K562 (cell line): ENCODE data around the gene SLC30A7. TPM values are rescaled to one million over a fixed set of nuclear protein-coding genes. Genes with fewer than 3 reads are reported as not detected.
A peak's percentile ranks its signal among the peaks of the same experiment; 100 is the strongest.

Source experiments
- ATAC-seq: fragments of 200-7000 bp; cut with Tn5 transposase; 3 replicates; pipeline ENCODE4 v1.9.1; 2020; ENCODE audit warnings: moderate library complexity
- BruUV-seq: library from RNA; stranded (reverse); fragments of 400-500 nt; replicated peaks from 2 replicates; lab custom pipeline; 2021; lab: Mats Ljungman, UMichigan
- CTCF ChIA-PET: fragments of 300-600 bp; formaldehyde crosslinking; extraction: SDS; loops from one replicate; lab custom pipeline; 2021; ENCODE audit warnings: low intra/inter-chr PET ratio; lab: Yijun Ruan, JAX
- POLR2A ChIA-PET: fragments of 300-600, 350-650 bp; sonication (Branson Sonifier 250); formaldehyde crosslinking; extraction: SDS; loops from one replicate; lab custom pipeline; 2021; ENCODE audit warnings: antibody characterized with exemption, inconsistent platforms; lab: Yijun Ruan, JAX
- DNase-seq, 4 experiments: peaks; one replicate each; pipeline versions ENCODE4 v3.0.0 to v3.0.0-alpha.2; 2011 to 2018; ENCODE audit warnings: low spot score in 3 of 4, mixed read lengths in 3 of 4; ENCODE audit errors: extremely low read depth in 1 of 4
- FAIRE-seq: peaks from 2 replicates; lab custom pipeline; 2011; peaks lifted over from hg19 to GRCh38; lab: Jason Lieb, UNC
- H2AFZ ChIP-seq: 2 replicates; pipeline ENCODE4 v1.6.0; 2011; ENCODE audit warnings: low read depth, low read length, control low read depth, inconsistent platforms
- H3K27ac ChIP-seq: fragments of 200-600 bp; 3 replicates; pipeline ENCODE4 v1.8.0; 2011; ENCODE audit warnings: low read depth, mild to moderate bottlenecking, control low read depth, inconsistent platforms, low read length, moderate library complexity, mixed read lengths; ENCODE audit errors: extremely low read depth
- H3K27me3 ChIP-seq, 2 experiments: fragments of 300-600 bp in 1 of 2; 2 replicates in 1 of 2; 3 replicates in 1 of 2; pipeline versions ENCODE4 v1.6.0 to v1.8.0; 2011; ENCODE audit warnings: inconsistent platforms in 2 of 2, low read length in 2 of 2, mild to moderate bottlenecking in 1 of 2, mixed read lengths in 1 of 2, moderate library complexity in 1 of 2; ENCODE audit not compliant: control insufficient read depth in 2 of 2, insufficient read depth in 2 of 2
- H3K36me3 ChIP-seq: fragments of 300-600 bp; 3 replicates; pipeline ENCODE4 v1.8.0; 2011; ENCODE audit warnings: mild to moderate bottlenecking, low read length, inconsistent platforms; ENCODE audit not compliant: control insufficient read depth, insufficient read depth
- H3K4me1 ChIP-seq, 2 experiments: fragments of 200-600 bp in 1 of 2; replicated peaks in 1 of 2; 2 replicates in 1 of 2; 3 replicates in 1 of 2; pipeline versions ENCODE4 v1.5.1 to v1.8.0; 2011; ENCODE audit warnings: inconsistent platforms in 2 of 2, low read length in 2 of 2, mild to moderate bottlenecking in 1 of 2, mixed read lengths in 1 of 2, moderate library complexity in 1 of 2; ENCODE audit not compliant: control insufficient read depth in 2 of 2, insufficient read depth in 2 of 2
- H3K4me2 ChIP-seq: 2 replicates; pipeline ENCODE4 v1.6.1; 2011; ENCODE audit warnings: low read length, control low read depth, inconsistent platforms, mixed read lengths; ENCODE audit not compliant: insufficient read depth
- H3K4me3 ChIP-seq: fragments of 200-600 bp; sonication (generic), shearing (Covaris generic); 2 replicates; pipeline ENCODE4 v1.5.1; 2016; ENCODE audit warnings: control low read depth, inconsistent platforms
- H3K79me2 ChIP-seq: fragments of 200-600 bp; 3 replicates; pipeline ENCODE4 v1.8.0; 2011; ENCODE audit warnings: low read length, inconsistent platforms; ENCODE audit not compliant: control insufficient read depth, insufficient read depth
- H3K9ac ChIP-seq, 2 experiments: 2 replicates each; pipeline versions ENCODE4 v1.6.0 to v1.6.1; 2011; ENCODE audit warnings: low read depth in 2 of 2, low read length in 2 of 2, control low read depth in 1 of 2, inconsistent platforms in 1 of 2, mild to moderate bottlenecking in 1 of 2, mixed read lengths in 1 of 2; ENCODE audit not compliant: insufficient read depth in 1 of 2
- H3K9me1 ChIP-seq: one replicate; pipeline ENCODE4 v1.6.0; 2011; ENCODE audit warnings: inconsistent platforms, mild to moderate bottlenecking, low read length, moderate library complexity; ENCODE audit not compliant: control insufficient read depth, insufficient read depth
- H3K9me3 ChIP-seq: replicated peaks from 2 replicates; pipeline ENCODE4 v1.5.1; 2011; ENCODE audit warnings: low read depth, low read length, inconsistent platforms; ENCODE audit not compliant: control insufficient read depth, insufficient read depth
- H4K20me1 ChIP-seq: replicated peaks from 2 replicates; pipeline ENCODE4 v1.6.1; 2011; ENCODE audit warnings: low read length, inconsistent platforms, mixed read lengths; ENCODE audit not compliant: control insufficient read depth, insufficient read depth
- ATF3 ChIP-seq, 2 experiments: fragments of 450-650 bp in 1 of 2; sonication (generic) in 1 of 2; formaldehyde crosslinking in 1 of 2; IDR thresholded peaks in 1 of 2; conservative IDR thresholded peaks in 1 of 2; 2 replicates each; pipeline versions ENCODE4 v1.6.1 to v1.8.1; 2016 to 2023; ENCODE audit warnings: mild to moderate bottlenecking in 2 of 2, moderate library complexity in 2 of 2, inconsistent platforms in 1 of 2, missing genetic modification reagents in 1 of 2
- CBFA2T3 ChIP-seq: fragments of 450-650 bp; IDR thresholded peaks from 2 replicates; pipeline ENCODE4 v1.6.1; 2017
- CTCF ChIP-seq, 3 experiments: IDR thresholded peaks in 2 of 3; conservative IDR thresholded peaks in 1 of 3; 2 replicates each; pipeline ENCODE4 v1.5.1; 2011 to 2012; ENCODE audit warnings: low read length in 3 of 3, mild to moderate bottlenecking in 3 of 3, control low read depth in 2 of 3, improper control_type of control experiment in 1 of 3, inconsistent platforms in 1 of 3, low read depth in 1 of 3, mixed read lengths in 1 of 3, moderate library complexity in 1 of 3; ENCODE audit not compliant: insufficient read depth in 2 of 3
- FOSL1 ChIP-seq: fragments of 200-800 bp; sonication (Bioruptor generic); conservative IDR thresholded peaks from 2 replicates; pipeline ENCODE4 v1.6.1; 2016; ENCODE audit warnings: missing genetic modification characterization, missing compliant biosample characterization
- HOMEZ ChIP-seq: fragments of 250-450 bp; sonication (Bioruptor Pico); IDR thresholded peaks from 2 replicates; pipeline ENCODE4 v1.4.0; 2020; ENCODE audit warnings: mild to moderate bottlenecking, moderate library complexity
- JUND ChIP-seq, 2 experiments: IDR thresholded peaks; 2 replicates in 1 of 2; 3 replicates in 1 of 2; pipeline ENCODE4 v1.6.1; 2011; ENCODE audit warnings: borderline replicate concordance in 2 of 2, low read depth in 2 of 2, low read length in 2 of 2, improper control_type of control experiment in 1 of 2, missing biosample characterization in 1 of 2, missing genetic modification characterization in 1 of 2, missing genetic modification reagents in 1 of 2
- KDM1A ChIP-seq, 2 experiments: fragments of 450-650 bp; IDR thresholded peaks; 2 replicates each; pipeline ENCODE4 v1.6.1; 2016; ENCODE audit warnings: mild to moderate bottlenecking in 2 of 2
- MNT ChIP-seq, 2 experiments: fragments of 450-650 bp; conservative IDR thresholded peaks; 2 replicates each; pipeline ENCODE4 v1.6.1; 2017; ENCODE audit warnings: mild to moderate bottlenecking in 2 of 2, moderate library complexity in 2 of 2
- NCOA4 ChIP-seq: fragments of 450-650 bp; IDR thresholded peaks from 2 replicates; pipeline ENCODE4 v1.6.1; 2018; ENCODE audit warnings: mild to moderate bottlenecking; ENCODE audit not compliant: partially characterized antibody
- PCBP2 ChIP-seq: fragments of 200-400 bp; formaldehyde crosslinking; IDR thresholded peaks from 2 replicates; pipeline ENCODE4 v1.6.1; 2018; ENCODE audit warnings: low read length, low read depth, mild to moderate bottlenecking, moderate library complexity; ENCODE audit not compliant: poor library complexity, severe bottlenecking
- RAD21 ChIP-seq, 2 experiments: fragments of 250-450 bp in 1 of 2; fragments of 450-650 bp in 1 of 2; sonication (Bioruptor Pico) in 1 of 2; formaldehyde crosslinking in 1 of 2; IDR thresholded peaks in 1 of 2; conservative IDR thresholded peaks in 1 of 2; 2 replicates each; pipeline versions ENCODE4 v1.4.0 to v1.8.0; 2020 to 2022; ENCODE audit warnings: mild to moderate bottlenecking in 2 of 2, moderate library complexity in 1 of 2
- RHOXF2B ChIP-seq: fragments of 250-450 bp; sonication (Bioruptor Pico); conservative IDR thresholded peaks from 2 replicates; pipeline ENCODE4 v1.5.1; 2021
- TCF3 ChIP-seq: sonication (generic); formaldehyde crosslinking; IDR thresholded peaks from 2 replicates; pipeline ENCODE4 v1.4.0; 2020; ENCODE audit warnings: mild to moderate bottlenecking, missing genetic modification reagents
- ZNF121 ChIP-seq: sonication (generic); formaldehyde crosslinking; conservative IDR thresholded peaks from 2 replicates; pipeline ENCODE4 v1.8.0; 2022; ENCODE audit warnings: missing genetic modification reagents
- WGBS: fragments of 100-300 bp; shearing (Covaris generic); methylation state at CpG from one replicate; pipeline ENCODE4 v1.1.6; 2016; ENCODE audit warnings: low coverage, mixed read lengths; ENCODE audit not compliant: insufficient coverage; ENCODE audit errors: missing lambda C conversion rate; 5-methylcytosine and 5-hydroxymethylcytosine counted together
- in situ Hi-C: fragments of 300-500 bp; cut with MboI; formaldehyde crosslinking; loops from 4 replicates; pipeline ENCODE4 v1.15.0; 2018; ENCODE audit warnings: inconsistent platforms, mixed read lengths
- intact Hi-C: fragments of 100-400 bp; cut with micrococcal nuclease; formaldehyde crosslinking; loops from 2 replicates; pipeline ENCODE4 v1.14.2; 2022
- polyA plus RNA-seq, 8 experiments: library from polyadenylated mRNA; depleted of rRNA in 4 of 8; stranded (reverse) in 5 of 8; unstranded in 3 of 8; fragments of >200 nt; fragmentation: Nextera tagmentation in 2 of 8; fragmentation: Illumina TruSeq in 1 of 8; extraction: Ambion mirVana in 2 of 8; extraction: Trizol in 1 of 8; gene quantifications; 2 replicates each; pipeline versions ENCODE4 v1.2.1 to v1.2.3, GENCODE V29; 2011 to 2014; ENCODE audit warnings: inconsistent platforms in 1 of 8, missing spikeins in 1 of 8
- total RNA-seq, 7 experiments: library from RNA; depleted of rRNA in 6 of 7; stranded (reverse); fragments of >200 nt in 6 of 7; fragmentation: Illumina TruSeq in 2 of 7; extraction: Trizol in 2 of 7; gene quantifications; 2 replicates each; pipeline versions ENCODE4 v1.2.1 to v1.2.3, GENCODE V29; 2011 to 2021; ENCODE audit warnings: low replicate concordance in 1 of 7

The SLC30A7 gene
- total and polyA plus RNA-seq, 9 of the 15 experiments (the other 6 are each of a cell fraction or from before 2014, with no cell fraction given) = 3.5 to 17.1 (median 7.2) TPM

GRCh38 chr1:100883963-100884362 lies 11.9 kb upstream of the SLC30A7 start:
- Histone ChIP-seq H3K4me2 (no peak overlapping the region), H4K20me1 (no peaks in the 10 kb centered on the region), H3K9me1 (no peaks in the 10 kb centered on the region), H3K27me3 (no peaks in the 10 kb centered on the region), H3K9me3 (peaks cover 2% of the 10 kb centered on the region; the same call in 1 of the 2 replicates), H3K9ac (no peak overlapping the region), H3K36me3 (peaks cover 7% of the 10 kb centered on the region; the same call in 2 of the 3 replicates), H3K4me1 (peaks cover 0 to 2% of the 10 kb centered on the region in 2 experiments; a peak in 1 of 5 replicates), H3K27ac (no peak overlapping the region), H3K4me3 (no peak overlapping the region), H3K79me2 (no peaks in the 10 kb centered on the region), H2AFZ (no peak overlapping the region)
- 3% methylated on average over 4 of the region's 4 CpGs for WGBS
- BruUV-seq = no TSS peak
- DNase-seq (peak in 3 of 4 experiments; percentile 8 to 29 (median 26)), FAIRE-seq (peak; percentile 78), ATAC-seq (peak; percentile 77)
- in situ Hi-C loops = no loop called here
- ChIA-PET POLR2A (interaction anchor here (0.6 to 2.1 kb wide), 2 partner anchors 15 to 189 kb away, joined by 3 to 4 read pairs; no protein-coding TSS in a partner anchor), CTCF (no interaction called here)
- intact Hi-C loops = no loop called here
- TF ChIP-seq RHOXF2B (CRISPR knock-in tag) = no peak
- 0 out of 2 replicates have a peak, but pooled peaks have one; percentile 26 for TF ChIP-seq ATF3 (IDR thresholded peaks at IDR 0.05)
- TF ChIP-seq ATF3 (CRISPR knock-in tag; conservative IDR thresholded peaks at IDR 0.05) = no peak
- TF ChIP-seq CBFA2T3 = peak; percentile 43
- no peak for TF ChIP-seq ZNF121 (CRISPR knock-in tag)
- TF ChIP-seq PCBP2 = no peak
- peak in 2 of 3 experiments; percentile 13 to 34; a peak in 2 of 6 replicates for TF ChIP-seq CTCF (IDR thresholded peaks at IDR 0.05 in 2 of 3, conservative IDR thresholded peaks at IDR 0.05 in 1 of 3; ENCODE audit: insufficient read depth in 2 of 3, low read depth in 1 of 3, low read length in 3 of 3)
- TF ChIP-seq TCF3 (CRISPR knock-in tag) = peak; percentile 44; the same call in 1 of the 2 replicates
- TF ChIP-seq NCOA4 = no peak
- peak; percentile 39; the same call in 1 of the 2 replicates for TF ChIP-seq JUND (IDR thresholded peaks at IDR 0.05; ENCODE audit: borderline replicate concordance, low read depth, low read length)
- TF ChIP-seq JUND (tag; IDR thresholded peaks at IDR 0.05; ENCODE audit: borderline replicate concordance, low read depth, low read length) = no peak
- TF ChIP-seq FOSL1 (tag) = peak; percentile 75
- TF ChIP-seq KDM1A (IDR thresholded peaks at IDR 0.05) = peak in 1 of 2 experiments; percentile 16; a peak in 1 of 4 replicates
- TF ChIP-seq RAD21 (CRISPR knock-in tag; conservative IDR thresholded peaks at IDR 0.05 in 1 of 2, IDR thresholded peaks at IDR 0.05 in 1 of 2) = peak in 1 of 2 experiments; percentile 32; a peak in 2 of 4 replicates
- no peak for TF ChIP-seq HOMEZ
- 0 out of 4 replicates have a peak, but pooled peaks of 1 of the 2 experiments have one; percentile 33 for TF ChIP-seq MNT (conservative IDR thresholded peaks at IDR 0.05)
